NCI-H187 treated with DMSO at 0.1 percent for 48 hours (cell line): ENCODE data around the gene ST3GAL3.

ENCODE experiments used
- DNase-seq: peaks from one replicate; lab custom pipeline; 2025; lab: John Stamatoyannopoulos, UW

The ST3GAL3 gene, protein sequence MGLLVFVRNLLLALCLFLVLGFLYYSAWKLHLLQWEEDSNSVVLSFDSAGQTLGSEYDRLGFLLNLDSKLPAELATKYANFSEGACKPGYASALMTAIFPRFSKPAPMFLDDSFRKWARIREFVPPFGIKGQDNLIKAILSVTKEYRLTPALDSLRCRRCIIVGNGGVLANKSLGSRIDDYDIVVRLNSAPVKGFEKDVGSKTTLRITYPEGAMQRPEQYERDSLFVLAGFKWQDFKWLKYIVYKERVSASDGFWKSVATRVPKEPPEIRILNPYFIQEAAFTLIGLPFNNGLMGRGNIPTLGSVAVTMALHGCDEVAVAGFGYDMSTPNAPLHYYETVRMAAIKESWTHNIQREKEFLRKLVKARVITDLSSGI

DNA sequence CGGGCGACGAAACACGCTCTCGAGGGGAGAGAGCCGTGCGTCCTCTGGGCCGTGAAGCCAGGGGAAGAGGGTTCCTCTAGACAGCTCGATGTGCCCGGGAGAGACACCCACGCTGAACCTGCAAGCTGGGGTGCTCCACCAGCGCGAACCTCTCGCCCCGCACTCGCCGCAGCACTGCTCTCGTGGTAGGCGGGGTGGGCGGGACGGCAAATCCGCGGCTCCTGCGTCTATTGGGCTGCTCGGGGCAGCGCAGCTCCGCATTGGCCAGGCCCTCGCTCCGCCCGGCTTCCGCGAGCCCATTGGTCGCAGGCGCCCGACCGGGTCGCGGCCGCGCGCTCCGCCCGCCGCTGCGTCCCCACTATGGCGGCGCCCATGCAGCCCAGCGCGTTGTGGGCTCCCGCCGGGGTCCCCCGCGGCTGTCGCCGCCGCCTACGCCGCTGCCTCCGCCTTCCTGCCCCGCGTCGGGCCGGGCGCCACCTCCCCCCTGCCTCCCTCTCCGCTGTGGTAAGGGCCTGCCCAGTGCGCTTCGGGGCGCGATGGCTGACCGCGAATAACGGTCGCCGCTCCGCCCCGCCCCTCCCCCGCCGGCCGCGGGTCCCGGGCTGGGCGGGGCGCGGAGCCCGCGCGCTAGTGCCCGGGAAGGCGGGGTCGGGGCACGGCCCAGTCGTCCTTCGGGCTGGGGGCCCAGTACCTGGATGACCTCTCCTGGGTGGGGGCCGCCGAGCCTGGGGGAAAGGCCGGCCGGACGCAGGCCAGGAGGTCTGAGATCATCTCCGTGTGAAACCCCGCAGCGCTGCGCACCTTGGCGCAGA lies at the start of gene ST3GAL3:
ST3GAL3 (plus strand) TSS at position 347 of the 812 bp plus-strand sequence. CDS start 28,727 bp downstream, outside the sequence.
- DNase-seq: peak; percentile 48

DNA sequence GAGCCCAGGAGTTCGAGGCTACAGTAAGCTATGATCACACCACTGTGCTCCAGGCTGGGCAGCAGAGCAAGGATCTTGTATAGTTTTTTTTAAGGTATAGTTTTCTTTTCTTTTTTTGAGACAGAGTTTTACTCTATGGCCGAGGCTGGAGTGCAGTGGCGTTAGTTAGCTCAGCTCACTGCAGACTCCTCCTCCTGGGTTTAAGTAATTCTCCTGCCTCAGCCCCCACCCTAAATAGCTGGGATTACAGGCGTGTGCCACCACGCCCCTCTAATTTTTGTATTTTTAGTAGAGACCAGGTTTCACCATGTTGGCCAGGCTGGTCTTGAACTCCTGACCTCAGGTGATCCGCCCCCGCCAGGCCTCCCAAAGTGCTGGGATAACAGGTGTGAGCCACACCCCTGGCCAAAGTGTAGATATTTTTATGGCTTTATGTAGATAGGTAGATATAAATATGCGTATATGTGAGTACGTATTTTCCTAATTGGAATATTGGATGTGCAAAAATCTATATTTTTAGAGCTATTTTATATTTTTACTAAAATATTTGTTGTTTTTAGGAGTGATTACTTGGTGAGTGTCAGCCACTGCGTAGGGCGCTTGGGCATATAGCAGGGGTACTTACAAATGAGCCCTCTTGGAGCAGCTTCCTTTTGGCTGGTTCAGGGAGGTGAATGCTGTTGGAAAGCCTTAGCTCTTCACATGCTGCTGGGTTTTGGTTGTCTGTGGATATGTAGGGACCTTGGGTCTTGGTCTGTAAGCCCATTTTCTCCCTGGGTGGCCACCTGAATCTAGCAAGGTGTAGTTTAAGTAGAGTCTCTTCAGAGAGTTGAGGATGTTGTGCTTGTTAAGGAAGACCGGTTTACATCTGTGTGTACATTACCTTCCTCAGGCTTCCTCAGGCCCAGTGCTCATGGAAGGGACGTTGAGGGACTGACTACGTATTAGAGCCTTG lies 47.8 kb upstream of the ST3GAL3 start:
- no peak for DNase-seq

DNA sequence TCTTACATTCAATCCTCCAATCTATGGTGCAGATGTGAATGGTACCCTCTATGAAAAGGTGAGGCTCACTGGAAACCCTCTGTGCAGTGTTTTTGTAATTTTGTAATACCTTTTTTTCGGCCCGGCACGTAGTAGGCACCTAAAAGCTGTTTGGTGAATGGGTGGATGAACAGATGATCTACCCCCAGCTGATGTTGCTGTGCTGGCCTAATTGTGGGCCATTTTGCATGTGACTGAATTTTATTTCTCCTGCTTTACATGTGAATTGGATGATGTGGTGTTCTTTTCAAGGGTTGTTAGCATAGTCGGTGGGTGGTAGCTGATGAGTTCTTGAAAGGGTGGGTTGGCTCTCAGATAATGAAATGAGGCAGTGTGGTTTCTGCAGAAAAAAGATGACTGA lies 47.0 kb upstream of the ST3GAL3 start:
- DNase-seq: no peak

DNA sequence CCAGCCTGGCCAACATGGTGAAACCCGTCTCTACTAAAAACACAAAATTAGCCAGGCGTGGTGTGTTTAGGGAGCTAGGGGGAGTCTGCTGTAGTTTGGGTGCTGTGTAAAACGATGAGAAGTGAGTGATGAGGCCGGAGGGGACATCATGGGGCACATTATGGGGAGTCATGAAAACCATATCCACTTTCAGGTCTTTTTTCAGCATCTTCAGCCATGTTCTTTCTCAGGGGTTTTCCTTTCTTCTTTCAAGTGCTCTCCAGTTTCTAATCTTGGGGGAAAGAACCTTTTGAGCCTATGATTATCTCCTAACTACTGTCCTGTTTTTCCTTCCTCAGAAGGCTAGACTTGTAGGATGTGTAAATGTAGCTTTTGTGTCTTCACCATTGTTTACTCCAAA lies 43.0 kb upstream of the ST3GAL3 start:
- DNase-seq: no peak

DNA sequence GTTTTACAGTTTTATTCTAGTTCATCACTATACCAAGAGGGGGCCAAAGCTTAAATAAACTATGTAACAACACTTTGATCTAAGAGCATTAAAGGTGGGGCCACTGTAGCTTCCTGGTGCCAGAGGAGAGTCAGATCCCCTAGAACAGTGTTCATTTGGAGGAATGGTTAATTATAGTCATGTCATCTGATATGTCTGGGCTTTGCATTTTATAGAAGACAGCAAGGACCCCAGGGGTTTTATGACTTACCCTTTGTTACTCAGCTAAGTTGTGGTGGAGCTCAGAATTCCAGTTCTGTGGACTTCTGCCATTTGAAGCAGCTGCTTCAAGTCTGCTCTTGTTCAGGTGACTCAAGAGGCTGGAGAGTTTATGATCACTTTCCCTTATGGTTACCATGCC lies 40.7 kb upstream of the ST3GAL3 start:
- DNase-seq: no peak

DNA sequence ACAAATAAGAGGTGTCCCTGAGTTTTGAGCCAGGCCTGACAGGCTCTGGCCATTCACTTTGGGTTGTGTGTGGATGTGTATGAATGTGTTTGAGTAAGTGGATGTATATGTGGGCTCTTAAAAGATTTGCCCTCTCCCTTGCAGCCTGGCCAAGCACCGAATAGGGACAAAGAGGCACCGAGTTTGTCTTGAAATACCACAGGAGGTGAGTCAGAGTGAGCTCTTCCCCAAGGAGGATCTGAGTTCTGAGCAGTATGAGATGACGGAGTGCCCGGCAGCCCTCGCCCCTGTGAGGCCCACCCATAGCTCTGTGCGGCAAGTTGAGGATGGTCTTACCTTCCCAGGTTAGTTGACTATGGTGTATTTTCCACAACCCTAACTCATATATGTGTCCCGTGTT lies 38.4 kb upstream of the ST3GAL3 start:
- no peak for DNase-seq

DNA sequence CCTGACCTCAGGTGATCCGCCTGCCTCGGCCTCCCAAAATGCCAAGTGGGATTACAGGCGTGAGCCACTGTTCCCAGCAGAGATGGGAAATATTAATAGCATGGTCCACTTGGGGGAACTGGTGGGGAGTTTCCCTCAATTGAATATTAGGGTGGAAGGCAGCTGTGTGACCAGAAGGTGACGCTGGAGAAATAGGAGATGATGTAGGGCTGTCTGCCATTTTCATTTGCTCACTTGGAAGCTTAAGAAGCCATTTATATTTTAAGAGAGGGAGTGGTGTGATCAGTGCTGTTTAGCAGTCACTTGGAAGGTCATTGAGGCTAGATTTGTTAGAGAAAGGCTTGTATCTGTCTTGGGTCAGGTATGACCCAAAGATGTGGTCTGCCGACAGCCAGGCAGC lies 37.5 kb upstream of the ST3GAL3 start:
- DNase-seq: no peak

DNA sequence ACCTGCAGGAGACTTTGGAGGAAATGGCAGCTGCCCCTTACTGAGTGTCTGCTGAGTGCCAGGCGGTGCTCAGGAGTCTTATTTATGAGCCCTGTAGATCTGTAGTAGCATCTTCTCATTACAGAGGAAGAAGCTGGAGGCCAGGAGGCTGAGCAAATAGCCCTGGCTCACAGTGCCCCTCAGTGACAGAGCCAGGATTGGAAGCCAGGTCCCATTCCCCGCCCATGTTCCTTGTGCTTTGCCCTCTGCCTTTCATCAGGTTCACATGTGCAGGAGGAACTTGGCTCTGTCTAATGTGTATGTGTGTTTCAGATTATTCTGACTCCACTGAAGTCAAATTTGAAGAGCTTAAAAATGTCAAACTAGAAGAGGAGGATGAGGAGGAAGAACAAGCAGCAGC lies 36.1 kb upstream of the ST3GAL3 start:
- no peak for DNase-seq

DNA sequence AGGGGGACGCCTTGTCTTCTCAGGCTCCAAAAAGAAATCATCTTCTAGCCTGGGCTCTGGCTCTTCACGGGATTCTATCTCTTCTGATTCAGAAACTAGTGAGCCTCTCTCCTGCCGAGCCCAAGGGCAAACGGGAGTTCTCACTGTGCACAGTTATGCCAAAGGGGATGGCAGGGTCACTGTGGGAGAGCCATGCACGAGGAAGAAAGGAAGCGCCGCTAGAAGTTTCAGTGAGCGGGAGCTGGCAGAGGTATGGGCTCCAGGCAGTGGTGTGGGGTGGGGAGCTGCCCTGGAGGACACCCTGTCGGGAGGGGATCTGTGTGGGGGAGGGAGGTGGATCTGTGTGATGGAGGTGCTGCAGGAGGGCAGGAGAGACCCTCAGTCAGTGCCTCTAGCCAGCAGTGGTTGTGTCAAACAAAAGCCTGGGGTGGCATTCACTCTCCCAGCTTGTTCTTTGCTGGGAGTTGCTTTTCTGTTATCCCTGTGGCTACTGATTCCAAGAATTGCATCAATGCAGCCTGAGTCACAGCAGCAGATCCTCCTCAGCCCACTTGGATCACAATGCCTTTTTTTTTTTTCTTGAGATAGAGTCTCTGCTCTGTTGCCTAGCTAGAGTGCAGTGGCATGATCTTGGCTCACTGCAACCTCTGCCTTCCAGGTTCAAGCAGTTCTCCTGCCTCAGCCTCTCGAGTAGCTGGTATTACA lies 35.6 kb upstream of the ST3GAL3 start:
- DNase-seq: no peak

DNA sequence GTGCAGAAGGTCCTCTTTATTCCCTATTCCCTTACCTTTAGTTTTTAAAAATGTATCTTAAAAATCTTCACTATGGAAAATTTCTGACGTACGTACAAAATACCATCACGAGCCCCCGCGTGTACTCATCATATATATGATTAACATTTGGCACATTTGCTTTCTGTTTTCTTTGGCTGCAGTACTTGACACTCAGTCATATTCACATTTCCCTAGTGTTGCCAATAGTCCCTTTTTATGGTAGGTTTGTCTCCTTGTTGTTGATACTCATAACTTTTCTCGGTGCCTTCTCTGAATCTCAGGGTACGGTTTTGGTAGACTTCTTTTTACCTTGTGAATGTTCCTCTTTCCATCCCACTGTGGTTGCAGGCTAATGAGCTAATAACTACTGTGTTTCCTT lies 34.1 kb upstream of the ST3GAL3 start:
- no peak for DNase-seq

DNA sequence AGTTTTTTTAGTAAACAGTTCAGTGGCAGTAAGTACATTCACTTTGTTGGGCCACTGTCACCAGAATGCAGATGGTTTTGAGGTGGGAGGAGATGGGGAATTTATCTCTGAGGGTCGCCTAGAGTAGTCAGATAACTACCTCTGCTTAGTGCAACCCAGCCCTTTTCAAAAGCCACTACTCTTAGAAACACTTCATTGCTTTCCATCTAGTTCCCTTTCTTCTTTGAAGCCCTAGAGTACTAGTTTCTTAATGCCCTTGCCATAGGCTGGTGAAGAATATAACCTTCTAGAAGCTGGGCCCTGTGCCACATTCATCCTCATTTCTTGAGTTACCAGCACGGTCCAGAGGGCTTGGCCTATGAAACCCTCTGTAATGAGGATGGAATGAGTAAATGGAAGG lies 28.4 kb upstream of the ST3GAL3 start:
- no peak for DNase-seq

DNA sequence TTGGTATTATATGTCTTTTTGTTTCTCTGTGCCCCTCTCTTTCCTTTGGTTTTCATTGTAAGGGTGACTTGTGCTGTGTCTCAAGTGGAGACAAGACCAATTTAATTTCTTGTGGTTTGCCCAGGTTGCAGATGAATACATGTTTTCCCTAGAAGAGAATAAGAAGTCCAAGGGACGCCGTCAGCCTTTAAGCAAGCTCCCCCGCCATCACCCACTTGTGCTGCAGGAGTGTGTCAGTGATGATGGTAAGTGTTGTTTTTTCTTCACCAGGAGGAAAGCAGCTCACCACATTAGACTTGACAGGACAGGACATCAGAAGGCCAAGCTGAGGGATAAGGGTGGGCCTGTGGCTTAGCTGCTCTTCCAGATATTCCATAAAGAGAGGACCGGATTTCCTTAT lies 23.8 kb upstream of the ST3GAL3 start:
- DNase-seq: no peak

DNA sequence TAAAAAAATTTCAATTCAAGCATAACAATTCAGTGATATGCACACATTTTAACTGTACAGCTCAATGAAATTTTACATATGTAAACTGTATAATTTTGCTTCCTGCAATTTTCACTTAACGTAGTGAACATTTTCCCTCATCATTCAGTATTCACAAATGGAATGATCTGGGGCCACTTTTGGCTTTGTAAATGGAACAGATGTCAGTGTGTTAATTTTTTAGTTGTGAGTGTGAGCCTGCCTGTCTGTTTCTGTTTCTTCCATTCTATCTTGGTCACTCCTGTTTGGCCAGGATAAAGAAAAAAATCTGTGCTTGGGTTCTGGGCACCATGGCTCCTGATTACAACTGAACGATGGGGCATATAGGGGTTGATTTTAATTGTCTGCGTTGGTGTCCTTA lies 20.5 kb upstream of the ST3GAL3 start:
- DNase-seq: no peak

DNA sequence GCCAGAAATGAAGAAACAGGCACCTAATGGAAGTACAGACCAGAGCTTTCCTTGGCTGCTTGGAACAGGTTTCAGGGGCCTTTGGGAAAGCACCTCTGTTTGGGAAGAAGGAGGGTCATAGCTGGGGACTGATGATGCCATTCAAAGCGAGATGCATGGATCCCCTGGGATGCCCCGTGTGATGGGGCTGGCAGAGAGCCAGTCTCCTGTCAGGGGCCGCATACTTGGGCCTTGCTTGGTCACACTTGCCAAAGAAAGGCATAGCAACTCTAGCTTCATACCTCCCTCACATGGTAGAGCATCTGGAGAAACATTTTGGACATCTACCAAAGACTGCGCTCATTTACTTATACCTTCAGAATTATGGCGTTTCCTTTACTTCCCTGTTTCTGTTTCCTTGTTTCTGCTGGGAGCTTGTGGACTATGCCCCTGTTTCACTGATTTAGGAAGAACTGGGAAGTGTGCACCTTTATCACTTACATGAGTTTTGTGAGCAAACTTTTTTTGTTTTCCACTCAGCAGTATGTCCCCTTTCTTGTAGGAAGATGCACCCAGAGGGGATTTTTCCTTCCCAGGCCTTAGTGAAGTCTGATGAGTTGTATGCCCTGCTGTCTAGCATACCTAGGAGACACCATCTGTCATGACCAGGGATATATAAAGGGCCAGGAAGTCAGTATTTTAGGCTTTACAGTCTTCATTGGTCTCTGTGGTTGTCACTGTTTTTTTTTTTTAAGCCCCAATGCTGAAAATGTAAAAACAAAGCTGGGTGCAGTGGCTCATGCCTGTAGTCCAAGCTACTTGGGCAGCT lies 19.8 kb upstream of the ST3GAL3 start:
- no peak for DNase-seq

DNA sequence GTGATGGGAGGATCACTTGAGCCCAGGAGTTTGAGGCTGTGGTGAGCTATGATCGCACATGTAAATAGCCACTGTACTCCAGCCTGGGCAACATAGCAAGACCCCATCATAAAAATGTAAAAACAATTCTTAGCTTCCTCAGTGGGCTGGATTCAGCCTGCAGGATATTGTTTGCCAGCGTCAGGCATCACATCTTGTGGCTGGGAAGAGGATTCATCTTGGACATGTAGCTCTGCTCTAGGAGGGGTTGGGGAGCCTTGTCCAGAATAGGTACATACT lies 19.3 kb upstream of the ST3GAL3 start:
- DNase-seq: no peak

DNA sequence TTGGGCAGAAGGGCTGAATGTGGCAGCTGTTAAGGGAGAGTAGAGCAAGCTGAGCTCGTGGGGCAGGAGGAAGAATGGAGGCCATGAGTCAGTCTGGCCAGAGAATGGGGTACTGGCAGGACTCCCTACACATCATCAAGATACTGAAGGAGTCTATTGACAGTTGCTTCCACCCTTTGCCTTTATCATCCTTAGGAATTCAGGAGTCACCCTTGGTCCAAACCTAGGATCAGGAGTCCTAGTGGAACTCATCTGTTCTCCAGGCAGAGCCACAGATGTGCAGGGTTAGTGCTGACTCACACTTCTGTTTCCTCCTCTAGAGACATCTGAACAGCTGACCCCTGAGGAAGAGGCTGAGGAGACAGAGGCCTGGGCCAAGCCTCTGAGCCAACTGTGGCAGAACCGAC lies 18.7 kb upstream of the ST3GAL3 start:
- DNase-seq: no peak

DNA sequence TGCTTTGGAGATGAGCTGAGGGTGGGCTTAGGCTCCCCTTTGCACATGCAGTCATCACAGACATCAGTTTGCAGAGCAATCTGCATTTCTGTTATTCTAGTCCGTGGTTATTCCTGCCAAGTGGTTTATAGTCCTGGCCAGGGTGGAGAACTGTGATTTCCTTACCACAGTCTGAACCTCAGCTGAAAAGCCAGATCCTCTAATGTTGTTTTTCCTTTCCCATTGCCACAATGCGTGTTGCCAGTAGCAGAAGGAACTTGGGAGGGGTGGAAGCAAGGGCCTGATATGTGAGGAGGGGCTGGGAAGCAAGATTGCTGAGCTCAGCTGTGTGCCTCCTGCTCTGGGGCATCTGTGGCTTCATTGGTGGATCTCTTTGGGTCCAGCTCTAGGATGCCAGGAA lies 18.0 kb upstream of the ST3GAL3 start:
- no peak for DNase-seq

DNA sequence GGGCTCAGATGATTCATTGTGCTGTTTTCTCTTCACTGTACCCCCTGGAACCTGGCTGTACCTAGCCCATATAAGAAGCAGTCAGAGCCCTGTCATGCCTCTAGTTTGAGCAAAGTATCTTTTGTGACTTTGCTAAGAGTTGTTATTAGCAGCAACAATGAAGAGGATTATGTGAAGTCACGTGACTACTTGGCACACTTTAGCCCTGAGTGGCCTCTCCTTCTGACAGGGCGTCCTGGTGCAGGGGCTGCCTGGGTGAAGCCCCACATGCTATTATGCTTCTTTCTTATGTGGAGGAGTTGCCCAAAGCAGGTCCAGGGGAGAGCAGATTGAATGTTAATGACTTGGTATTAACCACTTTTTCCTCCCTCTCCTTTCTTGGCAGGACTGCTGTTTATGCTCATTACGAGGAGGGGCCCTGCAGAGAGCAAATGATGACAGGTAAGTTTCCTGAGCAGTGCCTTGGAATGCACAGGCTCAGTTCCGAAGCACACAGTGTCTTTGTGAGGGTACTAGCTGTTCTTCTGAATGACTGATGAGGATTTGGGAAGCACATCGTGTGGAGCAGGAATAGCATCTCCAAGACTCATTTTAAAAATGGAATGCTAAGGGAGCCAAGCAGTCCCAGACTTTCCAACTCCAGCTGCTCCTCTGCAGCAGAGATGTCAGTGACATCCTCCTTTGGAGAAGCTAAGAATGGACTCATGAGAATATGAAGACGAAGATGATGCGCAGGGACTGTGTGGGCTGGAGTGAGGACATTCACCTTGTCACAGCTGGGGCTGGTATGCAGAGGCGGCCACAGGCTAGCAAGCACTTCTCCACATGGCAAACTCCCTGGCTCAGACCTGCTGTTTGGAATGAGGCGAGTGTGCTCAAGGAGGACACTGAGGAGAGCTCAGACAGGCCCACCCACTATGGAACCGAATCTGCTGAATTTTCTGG lies 15.2 kb upstream of the ST3GAL3 start:
- DNase-seq: no peak

DNA sequence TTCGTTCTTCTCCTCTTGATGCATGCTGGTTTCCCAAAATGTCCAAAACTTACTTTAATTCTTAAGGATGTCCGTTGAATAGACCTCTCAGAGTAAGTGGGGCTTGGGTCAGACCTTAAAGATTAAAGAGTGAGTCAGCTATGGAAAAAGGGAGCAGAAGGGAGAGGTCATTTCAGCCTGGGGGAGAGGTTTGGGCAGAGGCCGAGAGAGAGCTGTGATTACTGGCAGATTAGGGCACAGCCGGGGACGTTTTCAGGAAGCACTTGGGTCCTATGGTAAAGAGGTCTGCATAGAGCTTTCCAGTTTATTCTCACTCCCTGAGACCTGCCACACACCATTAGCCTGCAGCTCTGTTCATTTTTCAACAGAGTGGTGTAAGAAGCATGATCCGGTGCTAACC lies 14.0 kb upstream of the ST3GAL3 start:
- no peak for DNase-seq

DNA sequence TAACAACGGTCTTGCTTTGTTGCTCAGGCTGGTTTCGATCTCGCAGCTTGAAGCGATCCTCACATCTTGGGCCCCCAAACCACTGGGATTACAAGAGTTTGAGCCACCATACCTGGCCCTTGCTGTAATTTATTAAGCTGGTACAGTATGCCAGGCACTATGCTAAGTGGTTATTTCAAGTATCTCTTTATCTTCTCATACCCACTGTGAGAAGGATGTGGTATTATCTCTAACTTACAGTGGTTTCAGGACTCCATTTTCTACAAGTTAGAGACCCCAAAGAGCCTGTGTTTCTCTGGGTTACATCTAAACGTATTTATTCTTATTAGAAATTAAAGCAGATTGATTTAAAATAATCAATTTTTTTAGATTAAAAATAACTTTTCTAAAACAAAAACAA lies 8.1 kb upstream of the ST3GAL3 start:
- DNase-seq: no peak
